H9 (cell line): ENCODE measurements around the gene SIGLEC7. TPM values are rescaled to one million over a fixed set of nuclear protein-coding genes. Genes with fewer than 3 reads are reported as not detected.

Source experiments
- DNase-seq: peaks from one replicate; pipeline ENCODE4 v3.0.0-alpha.2; 2017
- H2AFZ ChIP-seq: one replicate; pipeline ENCODE4 v1.6.1; 2013; ENCODE audit warnings: mild to moderate bottlenecking, low read length, control low read depth, moderate library complexity
- H2AK5ac ChIP-seq: 2 replicates; pipeline ENCODE4 v1.6.1; 2013; ENCODE audit warnings: low read length, control low read depth, mixed read lengths; ENCODE audit not compliant: insufficient read length
- H2BK120ac ChIP-seq: one replicate; pipeline ENCODE4 v1.6.1; 2013; ENCODE audit warnings: low read depth, mild to moderate bottlenecking, low read length, control low read depth, inconsistent platforms; ENCODE audit not compliant: poor library complexity, severe bottlenecking
- H2BK12ac ChIP-seq: 2 replicates; pipeline ENCODE4 v1.6.1; 2013; ENCODE audit warnings: low read length, control low read depth, mixed read lengths, low read depth; ENCODE audit not compliant: insufficient read length
- H2BK15ac ChIP-seq: 2 replicates; pipeline ENCODE4 v1.6.1; 2013; ENCODE audit warnings: low read depth, low read length, control low read depth
- H2BK20ac ChIP-seq: one replicate; pipeline ENCODE4 v1.6.1; 2013; ENCODE audit warnings: low read depth, mild to moderate bottlenecking, low read length, control low read depth, inconsistent platforms; ENCODE audit not compliant: poor library complexity, severe bottlenecking
- H2BK5ac ChIP-seq: 2 replicates; pipeline ENCODE4 v1.6.1; 2013; ENCODE audit warnings: low read length, control low read depth, mixed read lengths; ENCODE audit not compliant: insufficient read length
- H3K14ac ChIP-seq: 2 replicates; pipeline ENCODE4 v1.6.1; 2013; ENCODE audit warnings: low read length, control low read depth; ENCODE audit not compliant: insufficient read depth
- H3K18ac ChIP-seq: 2 replicates; pipeline ENCODE4 v1.6.1; 2013; ENCODE audit warnings: low read depth, mild to moderate bottlenecking, mixed read lengths, low read length, control low read depth; ENCODE audit not compliant: insufficient read length
- H3K23ac ChIP-seq: 2 replicates; pipeline ENCODE4 v1.6.1; 2013; ENCODE audit warnings: low read length, control low read depth, mixed read lengths, low read depth; ENCODE audit not compliant: insufficient read length
- H3K23me2 ChIP-seq: 2 replicates; pipeline ENCODE4 v1.6.1; 2013; ENCODE audit warnings: low read depth, mild to moderate bottlenecking, mixed read lengths, low read length, control low read depth; ENCODE audit not compliant: insufficient read length, poor library complexity, severe bottlenecking
- H3K27ac ChIP-seq: 2 replicates; pipeline ENCODE4 v1.5.1; 2013; ENCODE audit warnings: low read length, control low read depth, mixed read lengths, low read depth; ENCODE audit not compliant: insufficient read length
- H3K27me3 ChIP-seq: 2 replicates; pipeline ENCODE4 v1.6.1; 2013; ENCODE audit warnings: low read length, control low read depth, inconsistent platforms; ENCODE audit not compliant: insufficient read depth
- H3K4ac ChIP-seq: 2 replicates; pipeline ENCODE4 v1.6.1; 2013; ENCODE audit warnings: low read depth, mild to moderate bottlenecking, control low read depth, inconsistent platforms, low read length, moderate library complexity
- H3K4me1 ChIP-seq: 2 replicates; pipeline ENCODE4 v1.6.1; 2013; ENCODE audit warnings: low read length, control low read depth, inconsistent platforms; ENCODE audit not compliant: insufficient read depth
- H3K4me2 ChIP-seq: 2 replicates; pipeline ENCODE4 v1.6.1; 2013; ENCODE audit warnings: low read length, control low read depth, mixed read lengths; ENCODE audit not compliant: insufficient read length, insufficient read depth
- H3K56ac ChIP-seq: 2 replicates; pipeline ENCODE4 v1.6.1; 2013; ENCODE audit warnings: low read depth, mild to moderate bottlenecking, mixed read lengths, low read length, control low read depth; ENCODE audit not compliant: insufficient read length
- H3K79me1 ChIP-seq: 2 replicates; pipeline ENCODE4 v1.6.1; 2013; ENCODE audit warnings: low read depth, mild to moderate bottlenecking, moderate library complexity, low read length, control low read depth, inconsistent platforms; ENCODE audit not compliant: insufficient read depth, poor library complexity, severe bottlenecking
- H3K79me2 ChIP-seq: 2 replicates; pipeline ENCODE4 v1.6.1; 2013; ENCODE audit warnings: low read length, control low read depth, inconsistent platforms; ENCODE audit not compliant: insufficient read depth
- H3K9ac ChIP-seq: 2 replicates; pipeline ENCODE4 v1.6.1; 2013; ENCODE audit warnings: low read length, control low read depth, mixed read lengths; ENCODE audit not compliant: insufficient read length; ENCODE audit errors: extremely low read depth
- H3K9me3 ChIP-seq: one replicate; pipeline ENCODE4 v1.6.1; 2013; ENCODE audit warnings: low read depth, low read length, inconsistent platforms; ENCODE audit not compliant: control insufficient read depth
- H3T11ph ChIP-seq: one replicate; pipeline ENCODE4 v1.6.1; 2013; ENCODE audit warnings: mild to moderate bottlenecking, low read length, control low read depth, inconsistent platforms
- H4K20me1 ChIP-seq: one replicate; pipeline ENCODE4 v1.6.1; 2013; ENCODE audit not compliant: control insufficient read depth, insufficient read length, insufficient read depth
- H4K5ac ChIP-seq: 2 replicates; pipeline ENCODE4 v1.6.1; 2013; ENCODE audit warnings: low read depth, mild to moderate bottlenecking, mixed read lengths, low read length, control low read depth; ENCODE audit not compliant: insufficient read length
- H4K8ac ChIP-seq: replicated peaks from 2 replicates; pipeline ENCODE4 v1.6.1; 2013; ENCODE audit warnings: low read length, control low read depth, mixed read lengths, low read depth; ENCODE audit not compliant: insufficient read length
- H4K91ac ChIP-seq: 2 replicates; pipeline ENCODE4 v1.6.1; 2013; ENCODE audit warnings: low read depth, mild to moderate bottlenecking, moderate library complexity, mixed read lengths, low read length, control low read depth; ENCODE audit not compliant: insufficient read length
- H3K27ac Mint-ChIP-seq, 3 experiments: 2 replicates in 2 of 3; 3 replicates in 1 of 3; pipeline ENCODE4 v1.8.0; 2020 to 2021; ENCODE audit warnings: mixed read lengths in 3 of 3, mild to moderate bottlenecking in 1 of 3, moderate library complexity in 1 of 3
- H3K27me3 Mint-ChIP-seq: 2 replicates; pipeline ENCODE4 v1.8.0; 2021; ENCODE audit warnings: low read depth, mild to moderate bottlenecking, moderate library complexity, mixed read lengths
- H3K36me3 Mint-ChIP-seq, 3 experiments: 2 replicates in 2 of 3; 3 replicates in 1 of 3; pipeline ENCODE4 v1.8.0; 2020 to 2021; ENCODE audit warnings: low read depth in 3 of 3, mixed read lengths in 3 of 3; ENCODE audit not compliant: insufficient read depth in 1 of 3
- H3K4me1 Mint-ChIP-seq, 2 experiments: 2 replicates each; pipeline ENCODE4 v1.8.0; 2020; ENCODE audit warnings: mixed read lengths in 2 of 2
- H3K4me3 Mint-ChIP-seq, 2 experiments: 2 replicates in 1 of 2; 3 replicates in 1 of 2; pipeline ENCODE4 v1.8.0; 2020 to 2021; ENCODE audit warnings: mild to moderate bottlenecking in 2 of 2, mixed read lengths in 2 of 2, moderate library complexity in 1 of 2
- H3K9me3 Mint-ChIP-seq, 2 experiments: 2 replicates in 1 of 2; 3 replicates in 1 of 2; pipeline ENCODE4 v1.8.0; 2020; ENCODE audit warnings: mild to moderate bottlenecking in 2 of 2, mixed read lengths in 2 of 2, moderate library complexity in 1 of 2
- WGBS: extraction: QIAGEN DNeasy Blood & Tissue Kit; methylation state at CpG from one replicate; pipeline ENCODE4 v1.1.7; 2013; ENCODE audit warnings: missing lambda C conversion rate, low lambda C conversion rate, mixed read lengths; ENCODE audit not compliant: insufficient read length; ENCODE audit errors: extremely low coverage; 5-methylcytosine and 5-hydroxymethylcytosine counted together
- total RNA-seq: library from RNA; stranded (reverse); gene quantifications from 2 replicates; pipeline ENCODE4 v1.2.1, GENCODE V29; 2021
- TF ChIP-seq, protein P1 (sequence below): fragments of 200-600 bp; sonication (generic); conservative IDR thresholded peaks from 3 replicates; pipeline ENCODE4 v1.8.0; 2021; ENCODE audit warnings: antibody characterized with exemption, mild to moderate bottlenecking

Gene SIGLEC7
- total RNA-seq, 1 experiment from 2014 or later, result not detected

DNA sequence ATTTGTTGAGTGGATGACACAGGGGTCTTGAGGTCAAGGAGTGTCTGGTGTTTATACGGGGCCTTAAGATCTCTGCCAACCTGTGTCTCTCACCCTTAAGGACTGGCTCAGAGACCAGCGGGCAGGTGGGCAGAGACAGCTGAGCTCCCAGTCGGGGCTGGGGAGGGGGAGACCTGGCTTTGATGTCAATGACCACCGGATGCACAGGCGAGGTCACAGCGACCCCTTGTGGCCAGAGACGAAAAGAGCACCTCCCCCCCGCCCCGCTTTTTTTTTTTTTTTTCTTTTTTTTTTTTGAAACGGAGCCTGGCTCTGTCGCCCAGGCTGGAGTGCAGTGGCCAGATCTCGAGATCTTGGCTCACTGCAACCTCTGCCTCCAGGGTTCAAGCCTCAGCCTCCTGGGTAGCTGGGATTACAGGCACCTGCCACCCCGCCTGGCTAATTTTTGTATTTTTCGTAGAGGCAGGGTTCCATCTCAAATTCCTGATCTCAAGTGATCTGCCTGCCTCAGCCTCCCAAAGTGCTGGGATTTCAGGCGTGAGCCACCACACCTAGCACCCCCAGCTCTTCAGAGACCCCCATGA, 47.3 kb upstream of the SIGLEC7 start:
- Mint-ChIP-seq H3K4me3 (peak overlapping the region in 1 of 2 experiments; percentile 31; a peak in 1 of 5 replicates), H3K27me3 (peaks cover 3% of the 10 kb centered on the region), H3K4me1 (peaks cover 17 to 25% of the 10 kb centered on the region in 2 experiments), H3K27ac (peak overlapping the region in 1 of 3 experiments; percentile 23; a peak in 1 of 7 replicates), H3K9me3 (no peaks in the 10 kb centered on the region), H3K36me3 (peaks cover 0 to 4% (median 4%) of the 10 kb centered on the region in 3 experiments; a peak in 2 of 7 replicates)
- no peak overlapping the region for H2BK12ac ChIP-seq
- H3K23me2 ChIP-seq, result no peaks in the 10 kb centered on the region
- no peak overlapping the region for H2BK20ac ChIP-seq
- H4K5ac ChIP-seq, result no peak overlapping the region
- no peaks in the 10 kb centered on the region for H3K27me3 ChIP-seq
- no peak overlapping the region for H3K4me2 ChIP-seq
- no peak overlapping the region for H4K91ac ChIP-seq
- no CpG with 5 or more reads among the region's 15 CpGs for WGBS
- no peak overlapping the region for H2BK120ac ChIP-seq
- H3K9me3 ChIP-seq, result no peaks in the 10 kb centered on the region
- no peak overlapping the region for H3K56ac ChIP-seq
- no peak overlapping the region for H3K23ac ChIP-seq
- H3T11ph ChIP-seq, result no peak overlapping the region
- no peak overlapping the region for H2BK5ac ChIP-seq
- H3K4me1 ChIP-seq, result no peaks in the 10 kb centered on the region
- no peak overlapping the region for H3K18ac ChIP-seq
- no peak overlapping the region for H2AFZ ChIP-seq
- no peaks in the 10 kb centered on the region for H3K79me1 ChIP-seq
- H3K27ac ChIP-seq, result no peak overlapping the region
- no peak overlapping the region for H3K9ac ChIP-seq
- TF ChIP-seq, protein P1, sequence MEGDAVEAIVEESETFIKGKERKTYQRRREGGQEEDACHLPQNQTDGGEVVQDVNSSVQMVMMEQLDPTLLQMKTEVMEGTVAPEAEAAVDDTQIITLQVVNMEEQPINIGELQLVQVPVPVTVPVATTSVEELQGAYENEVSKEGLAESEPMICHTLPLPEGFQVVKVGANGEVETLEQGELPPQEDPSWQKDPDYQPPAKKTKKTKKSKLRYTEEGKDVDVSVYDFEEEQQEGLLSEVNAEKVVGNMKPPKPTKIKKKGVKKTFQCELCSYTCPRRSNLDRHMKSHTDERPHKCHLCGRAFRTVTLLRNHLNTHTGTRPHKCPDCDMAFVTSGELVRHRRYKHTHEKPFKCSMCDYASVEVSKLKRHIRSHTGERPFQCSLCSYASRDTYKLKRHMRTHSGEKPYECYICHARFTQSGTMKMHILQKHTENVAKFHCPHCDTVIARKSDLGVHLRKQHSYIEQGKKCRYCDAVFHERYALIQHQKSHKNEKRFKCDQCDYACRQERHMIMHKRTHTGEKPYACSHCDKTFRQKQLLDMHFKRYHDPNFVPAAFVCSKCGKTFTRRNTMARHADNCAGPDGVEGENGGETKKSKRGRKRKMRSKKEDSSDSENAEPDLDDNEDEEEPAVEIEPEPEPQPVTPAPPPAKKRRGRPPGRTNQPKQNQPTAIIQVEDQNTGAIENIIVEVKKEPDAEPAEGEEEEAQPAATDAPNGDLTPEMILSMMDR, result peak; percentile 82
- no peaks in the 10 kb centered on the region for H4K20me1 ChIP-seq
- H3K14ac ChIP-seq, result no peak overlapping the region
- H4K8ac ChIP-seq, result no peak overlapping the region
- H3K4ac ChIP-seq, result no peak overlapping the region
- H3K79me2 ChIP-seq, result no peaks in the 10 kb centered on the region
- no peak overlapping the region for H2BK15ac ChIP-seq
- no peak overlapping the region for H2AK5ac ChIP-seq
- peak; percentile 75 for DNase-seq
